ENCODE measurements around the gene ST8SIA6. TPM values are rescaled to one million over a fixed set of nuclear protein-coding genes. Genes with fewer than 3 reads are reported as not detected.
"Not testable (repeated sequence)": the region's sequence is repeated elsewhere in the genome, so short reads cannot be mapped to it uniquely, and the experiment has no call there.

ST8SIA6 gene
- total RNA-seq, 4 donors from 2014 or later, result 0.45 to 5.6 (median 1.5) TPM

GRCh38 chr10:17335065-17335464 lies 119.3 kb downstream of the ST8SIA6 start:
- H3K4me3 ChIP-seq (replicated peaks in 1 of 3), result no peak overlapping the region
- 63 to 67% methylated on average over 2 of the region's 2 CpGs for WGBS, 2 donors
- no peak overlapping the region for H3K27ac ChIP-seq
- H3K4me1 ChIP-seq, result no peaks in the 10 kb centered on the region
- no peaks in the 10 kb centered on the region for H3K27me3 ChIP-seq
- no peak for DNase-seq
- no peaks in the 10 kb centered on the region for H3K9me3 ChIP-seq
- intact Hi-C loops (cut with DNase I), result no loop called here
- no peaks in the 10 kb centered on the region for H3K36me3 ChIP-seq
- TF ChIP-seq CTCF (IDR thresholded peaks at IDR 0.05) (no peak), POLR2A (IDR thresholded peaks at IDR 0.05) (no peak)

- TF ChIP-seq POLR2A (IDR thresholded peaks at IDR 0.05) (no peak), CTCF (IDR thresholded peaks at IDR 0.05) (no peak)
- intact Hi-C loops (cut with DNase I), result no loop called here
- no peaks in the 10 kb centered on the region for H3K4me1 ChIP-seq
- H3K27me3 ChIP-seq, result no peaks in the 10 kb centered on the region
- H3K9me3 ChIP-seq, result no peaks in the 10 kb centered on the region
- H3K36me3 ChIP-seq, result no peaks in the 10 kb centered on the region
- H3K27ac ChIP-seq, result no peak overlapping the region
- no peak overlapping the region for H3K4me3 ChIP-seq (replicated peaks in 1 of 3)
- WGBS, 2 donors, result 83 to 84% methylated on average over 2 of the region's 2 CpGs
- no peak for DNase-seq
Observed at GRCh38 chr10:17330501-17330900, 123.9 kb downstream of the ST8SIA6 start.

GRCh38 chr10:17326377-17326776 lies 128.0 kb downstream of the ST8SIA6 start:
- Histone ChIP-seq H3K27ac (no peak overlapping the region), H3K36me3 (no peaks in the 10 kb centered on the region), H3K4me3 (replicated peaks in 1 of 3) (no peak overlapping the region), H3K9me3 (no peaks in the 10 kb centered on the region), H3K27me3 (no peaks in the 10 kb centered on the region), H3K4me1 (no peaks in the 10 kb centered on the region)
- intact Hi-C loops (cut with DNase I), result no loop called here
- TF ChIP-seq POLR2A (IDR thresholded peaks at IDR 0.05), result no peak
- TF ChIP-seq CTCF (IDR thresholded peaks at IDR 0.05), result no peak
- no peak for DNase-seq
- 87 to 89% methylated on average over 4 of the region's 4 CpGs for WGBS, 2 donors

GRCh38 chr10:17321957-17322356 lies 132.4 kb downstream of the ST8SIA6 start:
- H3K4me3 ChIP-seq (replicated peaks in 1 of 3); H3K9me3 ChIP-seq; DNase-seq; intact Hi-C loops (cut with DNase I); H3K36me3 ChIP-seq; H3K4me1 ChIP-seq; H3K27ac ChIP-seq; H3K27me3 ChIP-seq: not testable (repeated sequence)
- WGBS, 2 donors, result 84 to 87% methylated on average over 3 of the region's 3 CpGs

- Histone ChIP-seq H3K4me1 (no peaks in the 10 kb centered on the region), H3K36me3 (no peaks in the 10 kb centered on the region), H3K4me3 (replicated peaks in 1 of 3) (no peak overlapping the region), H3K27me3 (no peaks in the 10 kb centered on the region), H3K27ac (no peak overlapping the region), H3K9me3 (no peaks in the 10 kb centered on the region)
- intact Hi-C loops (cut with DNase I), result no loop called here
- WGBS, 2 donors, result 74 to 81% methylated on average over 1 of the region's 1 CpG
- no peak for DNase-seq
- TF ChIP-seq POLR2A (IDR thresholded peaks at IDR 0.05) (no peak), CTCF (IDR thresholded peaks at IDR 0.05) (no peak)
Observed at GRCh38 chr10:17316488-17317170, 137.8 kb downstream of the ST8SIA6 start.
